ENCODE data around the gene ANAPC15.

Gene ANAPC15

GRCh38 chr11:72124046-72124445, 11.6 kb upstream of the ANAPC15 start:
- DNase-seq, result no peak

- DNase-seq, result no peak
Observed at GRCh38 chr11:72123117-72123653, 10.7 kb upstream of the ANAPC15 start.

GRCh38 chr11:72122607-72123006, 10.1 kb upstream of the ANAPC15 start:
- no peak for DNase-seq

GRCh38 chr11:72120930-72121329, 8.4 kb upstream of the ANAPC15 start:
- no peak for DNase-seq

- no peak for DNase-seq
Observed at GRCh38 chr11:72119198-72119597, 6.7 kb upstream of the ANAPC15 start.

GRCh38 chr11:72116019-72116755, 3.7 kb upstream of the ANAPC15 start:
- no peak for DNase-seq

GRCh38 chr11:72114570-72114969, 2.1 kb upstream of the ANAPC15 start:
- DNase-seq, result no peak

- no peak for DNase-seq
Observed at GRCh38 chr11:72112978-72113808, 698 bp upstream of the ANAPC15 start.

GRCh38 chr11:72111300-72112142, 974 bp downstream of the ANAPC15 start:
- DNase-seq, result no peak

GRCh38 chr11:72105888-72106287, 6.6 kb downstream of the ANAPC15 start, which contains the start of gene TOMT:
Gene TOMT, plus strand, starts transcription at chr11:72105924. Its CDS starts 28 bp downstream, at chr11:72105952.
- no peak for DNase-seq

- DNase-seq, result no peak
Observed at GRCh38 chr11:72103754-72104167, 8.7 kb downstream of the ANAPC15 start.

- DNase-seq, result peak; percentile 99
Observed at GRCh38 chr11:72102946-72103753, 9.3 kb downstream of the ANAPC15 start, which contains the start of gene LAMTOR1. Gene LAMTOR1, minus strand, starts transcription at chr11:72103297. Its CDS starts 73 bp downstream, at chr11:72103224.

- DNase-seq, result no peak
Observed at GRCh38 chr11:72102631-72102945, 9.9 kb downstream of the ANAPC15 start.

- DNase-seq, result no peak
Observed at GRCh38 chr11:72102162-72102561, 10.3 kb downstream of the ANAPC15 start.

GRCh38 chr11:72100462-72100861, 12.0 kb downstream of the ANAPC15 start:
- DNase-seq, result no peak

- no peak for DNase-seq
Observed at GRCh38 chr11:72100009-72100408, 12.5 kb downstream of the ANAPC15 start.

- no peak for DNase-seq
Observed at GRCh38 chr11:72098741-72099140, 13.8 kb downstream of the ANAPC15 start.

GRCh38 chr11:72091292-72091691, 21.2 kb downstream of the ANAPC15 start:
- peak; percentile 63 for DNase-seq

GRCh38 chr11:72088076-72088808, 24.3 kb downstream of the ANAPC15 start:
- no peak for DNase-seq

GRCh38 chr11:72085621-72086351, 26.7 kb downstream of the ANAPC15 start:
- DNase-seq, result no peak

GRCh38 chr11:72084965-72085364, 27.5 kb downstream of the ANAPC15 start:
- no peak for DNase-seq

Measured in stimulated activated CD4-positive, alpha-beta T cell treated with anti-CD3 and anti-CD28 coated beads, Interleukin-1b, Interleukin-23, amount 100 ng/mL, for 48 hours (primary cell).